ENCODE measurements around the gene P2RX6. TPM values are rescaled to one million over a fixed set of nuclear protein-coding genes. Genes with fewer than 3 reads are reported as not detected.

P2RX6 gene
- total and polyA plus RNA-seq, 9 of the 15 experiments (the other 6 are each of a cell fraction or from before 2014, with no cell fraction given) = 0.01 to 3.9 (median 1.5) TPM; not detected in 1

- TF ChIP-seq EP400 (IDR thresholded peaks at IDR 0.05) (no peak), KAT8 (IDR thresholded peaks at IDR 0.05; ENCODE audit: low read depth) (no peak), KLF16 (IDR thresholded peaks at IDR 0.05) (no peak), RBM17 (IDR thresholded peaks at IDR 0.05; ENCODE audit: borderline replicate concordance, low read depth, low read length) (no peak), RREB1 (CRISPR knock-in tag; IDR thresholded peaks at IDR 0.05) (0 out of 2 replicates have a peak, but pooled peaks have one; percentile 73), SP2 (IDR thresholded peaks at IDR 0.05; ENCODE audit: extremely low read depth, low read depth, low read length, poor library complexity, severe bottlenecking) (peak; percentile 16), IRF2 (CRISPR knock-in tag; IDR thresholded peaks at IDR 0.05) (0 out of 2 replicates have a peak, but pooled peaks have one; percentile 10)
- TF ChIP-seq, protein P1, sequence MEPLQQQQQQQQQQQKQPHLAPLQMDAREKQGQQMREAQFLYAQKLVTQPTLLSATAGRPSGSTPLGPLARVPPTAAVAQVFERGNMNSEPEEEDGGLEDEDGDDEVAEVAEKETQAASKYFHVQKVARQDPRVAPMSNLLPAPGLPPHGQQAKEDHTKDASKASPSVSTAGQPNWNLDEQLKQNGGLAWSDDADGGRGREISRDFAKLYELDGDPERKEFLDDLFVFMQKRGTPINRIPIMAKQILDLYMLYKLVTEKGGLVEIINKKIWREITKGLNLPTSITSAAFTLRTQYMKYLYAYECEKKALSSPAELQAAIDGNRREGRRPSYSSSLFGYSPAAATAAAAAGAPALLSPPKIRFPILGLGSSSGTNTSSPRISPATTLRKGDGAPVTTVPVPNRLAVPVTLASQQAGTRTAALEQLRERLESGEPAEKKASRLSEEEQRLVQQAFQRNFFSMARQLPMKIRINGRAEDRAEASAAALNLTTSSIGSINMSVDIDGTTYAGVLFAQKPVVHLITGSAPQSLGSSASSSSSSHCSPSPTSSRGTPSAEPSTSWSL (CRISPR knock-in tag; IDR thresholded peaks at IDR 0.05; ENCODE audit: borderline replicate concordance) = no peak
- TF ChIP-seq, protein P2, sequence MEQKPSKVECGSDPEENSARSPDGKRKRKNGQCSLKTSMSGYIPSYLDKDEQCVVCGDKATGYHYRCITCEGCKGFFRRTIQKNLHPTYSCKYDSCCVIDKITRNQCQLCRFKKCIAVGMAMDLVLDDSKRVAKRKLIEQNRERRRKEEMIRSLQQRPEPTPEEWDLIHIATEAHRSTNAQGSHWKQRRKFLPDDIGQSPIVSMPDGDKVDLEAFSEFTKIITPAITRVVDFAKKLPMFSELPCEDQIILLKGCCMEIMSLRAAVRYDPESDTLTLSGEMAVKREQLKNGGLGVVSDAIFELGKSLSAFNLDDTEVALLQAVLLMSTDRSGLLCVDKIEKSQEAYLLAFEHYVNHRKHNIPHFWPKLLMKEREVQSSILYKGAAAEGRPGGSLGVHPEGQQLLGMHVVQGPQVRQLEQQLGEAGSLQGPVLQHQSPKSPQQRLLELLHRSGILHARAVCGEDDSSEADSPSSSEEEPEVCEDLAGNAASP (IDR thresholded peaks at IDR 0.05) = no peak
- TF ChIP-seq, protein P3, sequence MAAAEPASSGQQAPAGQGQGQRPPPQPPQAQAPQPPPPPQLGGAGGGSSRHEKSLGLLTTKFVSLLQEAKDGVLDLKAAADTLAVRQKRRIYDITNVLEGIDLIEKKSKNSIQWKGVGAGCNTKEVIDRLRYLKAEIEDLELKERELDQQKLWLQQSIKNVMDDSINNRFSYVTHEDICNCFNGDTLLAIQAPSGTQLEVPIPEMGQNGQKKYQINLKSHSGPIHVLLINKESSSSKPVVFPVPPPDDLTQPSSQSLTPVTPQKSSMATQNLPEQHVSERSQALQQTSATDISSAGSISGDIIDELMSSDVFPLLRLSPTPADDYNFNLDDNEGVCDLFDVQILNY (CRISPR knock-in tag; IDR thresholded peaks at IDR 0.05) = no peak
- TF ChIP-seq, protein P4, sequence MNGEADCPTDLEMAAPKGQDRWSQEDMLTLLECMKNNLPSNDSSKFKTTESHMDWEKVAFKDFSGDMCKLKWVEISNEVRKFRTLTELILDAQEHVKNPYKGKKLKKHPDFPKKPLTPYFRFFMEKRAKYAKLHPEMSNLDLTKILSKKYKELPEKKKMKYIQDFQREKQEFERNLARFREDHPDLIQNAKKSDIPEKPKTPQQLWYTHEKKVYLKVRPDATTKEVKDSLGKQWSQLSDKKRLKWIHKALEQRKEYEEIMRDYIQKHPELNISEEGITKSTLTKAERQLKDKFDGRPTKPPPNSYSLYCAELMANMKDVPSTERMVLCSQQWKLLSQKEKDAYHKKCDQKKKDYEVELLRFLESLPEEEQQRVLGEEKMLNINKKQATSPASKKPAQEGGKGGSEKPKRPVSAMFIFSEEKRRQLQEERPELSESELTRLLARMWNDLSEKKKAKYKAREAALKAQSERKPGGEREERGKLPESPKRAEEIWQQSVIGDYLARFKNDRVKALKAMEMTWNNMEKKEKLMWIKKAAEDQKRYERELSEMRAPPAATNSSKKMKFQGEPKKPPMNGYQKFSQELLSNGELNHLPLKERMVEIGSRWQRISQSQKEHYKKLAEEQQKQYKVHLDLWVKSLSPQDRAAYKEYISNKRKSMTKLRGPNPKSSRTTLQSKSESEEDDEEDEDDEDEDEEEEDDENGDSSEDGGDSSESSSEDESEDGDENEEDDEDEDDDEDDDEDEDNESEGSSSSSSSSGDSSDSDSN (IDR thresholded peaks at IDR 0.05; ENCODE audit: borderline replicate concordance in 1 of 2, low read depth in 2 of 2, low read length in 2 of 2) = 0 out of 4 replicates have a peak, but pooled peaks of 1 of the 2 experiments have one; percentile 27
These were observed 43.9 kb upstream of the P2RX6 start (continued) for GRCh38 chr22:20970939-20971657.

Data from K562 (cell line).